H1 (cell line): Measurements from ENCODE around the gene NOB1. TPM values are rescaled to one million over a fixed set of nuclear protein-coding genes. Genes with fewer than 3 reads are reported as not detected.

Experiments used
- CTCF ChIA-PET: fragments of 300-600 bp; sonication (Branson Sonifier 250); formaldehyde crosslinking; loops from one replicate; lab custom pipeline; 2021; ENCODE audit not compliant: partially characterized antibody; lab: Charles Lee
- POLR2A ChIA-PET: fragments of 300-600 bp; sonication (Branson Sonifier 250); formaldehyde crosslinking; loops from one replicate; lab custom pipeline; 2021; ENCODE audit warnings: inconsistent platforms; ENCODE audit not compliant: partially characterized antibody; lab: Charles Lee
- DNase-seq, 2 experiments: peaks; one replicate each; pipeline versions ENCODE4 v3.0.0 to v3.0.0-alpha.2; 2010 to 2022; ENCODE audit warnings: low spot score in 2 of 2, low read depth in 1 of 2, mixed read lengths in 1 of 2
- FAIRE-seq: peaks from 2 replicates; lab custom pipeline; 2011; peaks lifted over from hg19 to GRCh38; lab: Jason Lieb, UNC
- H2AFZ ChIP-seq: 2 replicates; pipeline ENCODE4 v1.8.1; 2012; ENCODE audit warnings: low read length, inconsistent platforms
- H2AK5ac ChIP-seq: 2 replicates; pipeline ENCODE4 v1.6.1; 2013; ENCODE audit warnings: low read depth, low read length
- H2BK120ac ChIP-seq: replicated peaks from 2 replicates; pipeline ENCODE3; 2013; ENCODE audit warnings: low read depth, low read length, inconsistent platforms
- H2BK12ac ChIP-seq: 2 replicates; pipeline ENCODE4 v1.6.1; 2013; ENCODE audit warnings: low read depth, low read length
- H2BK15ac ChIP-seq: 2 replicates; pipeline ENCODE4 v1.6.1; 2013; ENCODE audit warnings: low read length
- H2BK20ac ChIP-seq: 2 replicates; pipeline ENCODE4 v1.6.1; 2013; ENCODE audit warnings: low read length
- H2BK5ac ChIP-seq: 2 replicates; pipeline ENCODE4 v1.6.1; 2013; ENCODE audit warnings: low read depth, low read length
- H3K14ac ChIP-seq: 2 replicates; pipeline ENCODE4 v1.6.1; 2013; ENCODE audit warnings: inconsistent platforms; ENCODE audit not compliant: insufficient read length
- H3K18ac ChIP-seq: 2 replicates; pipeline ENCODE4 v1.6.1; 2013; ENCODE audit warnings: low read length; ENCODE audit errors: extremely low read depth
- H3K23ac ChIP-seq: 2 replicates; pipeline ENCODE4 v1.6.1; 2013; ENCODE audit warnings: inconsistent platforms; ENCODE audit not compliant: insufficient read length
- H3K23me2 ChIP-seq: 2 replicates; pipeline ENCODE4 v1.6.1; 2013; ENCODE audit warnings: low read depth, low read length
- H3K27ac ChIP-seq: 2 replicates; pipeline ENCODE4 v1.6.1; 2011; ENCODE audit warnings: low read depth, low read length, inconsistent platforms
- H3K27me3 ChIP-seq, 4 experiments: replicated peaks in 1 of 4; 1 replicate in 1 of 4; 2 replicates in 3 of 4; pipeline versions ENCODE4 v1.6.1 to v1.8.1; 2011 to 2013; ENCODE audit warnings: low read length in 3 of 4, mild to moderate bottlenecking in 3 of 4, inconsistent platforms in 2 of 4, mixed read lengths in 2 of 4, moderate library complexity in 1 of 4; ENCODE audit not compliant: control insufficient read depth in 3 of 4, insufficient read depth in 3 of 4; ENCODE audit errors: extremely low read depth in 1 of 4
- H3K36me3 ChIP-seq, 4 experiments: 2 replicates each; pipeline versions ENCODE4 v1.6.1 to v1.8.1; 2011 to 2013; ENCODE audit warnings: mild to moderate bottlenecking in 4 of 4, low read length in 3 of 4, moderate library complexity in 2 of 4, control low read depth in 1 of 4, inconsistent platforms in 1 of 4; ENCODE audit not compliant: insufficient read depth in 4 of 4, control insufficient read depth in 2 of 4
- H3K4ac ChIP-seq: replicated peaks from 2 replicates; pipeline ENCODE3; 2013; ENCODE audit warnings: low read length, low read depth, mixed read lengths, inconsistent platforms; ENCODE audit not compliant: insufficient read length
- H3K4me1 ChIP-seq, 4 experiments: replicated peaks in 1 of 4; 1 replicate in 1 of 4; 2 replicates in 3 of 4; pipeline versions ENCODE4 v1.6.1 to v1.8.1; 2011 to 2013; ENCODE audit warnings: low read length in 3 of 4, inconsistent platforms in 2 of 4, mixed read lengths in 1 of 4; ENCODE audit not compliant: insufficient read depth in 4 of 4, control insufficient read depth in 3 of 4
- H3K4me2 ChIP-seq, 2 experiments: 2 replicates each; pipeline versions ENCODE4 v1.6.1 to v1.8.1; 2011 to 2013; ENCODE audit warnings: low read depth in 2 of 2, low read length in 2 of 2, control low read depth in 1 of 2, inconsistent platforms in 1 of 2, mild to moderate bottlenecking in 1 of 2; ENCODE audit not compliant: insufficient read depth in 1 of 2
- H3K4me3 ChIP-seq, 4 experiments: fragments of 200-600, 300-600 bp in 1 of 4; sonication (generic), shearing (Covaris generic), sonication (Bioruptor Twin) in 1 of 4; 2 replicates each; pipeline versions ENCODE4 v1.5.1 to v1.8.1; 2011 to 2016; ENCODE audit warnings: low read length in 4 of 4, low read depth in 3 of 4, control low read depth in 2 of 4, inconsistent platforms in 2 of 4, mild to moderate bottlenecking in 2 of 4, mixed read lengths in 1 of 4, moderate library complexity in 1 of 4; ENCODE audit not compliant: insufficient read depth in 2 of 4; ENCODE audit errors: extremely low read depth in 1 of 4
- H3K56ac ChIP-seq: replicated peaks from 2 replicates; pipeline ENCODE3; 2013; ENCODE audit warnings: low read depth, mild to moderate bottlenecking, mixed read lengths, low read length, inconsistent platforms; ENCODE audit not compliant: insufficient read length
- H3K79me1 ChIP-seq: 2 replicates; pipeline ENCODE4 v1.6.1; 2013; ENCODE audit warnings: low read depth, low read length, control low read depth
- H3K79me2 ChIP-seq, 2 experiments: 2 replicates each; pipeline versions ENCODE4 v1.6.1 to v1.8.1; 2012 to 2013; ENCODE audit warnings: low read length in 2 of 2, mild to moderate bottlenecking in 2 of 2, inconsistent platforms in 1 of 2; ENCODE audit not compliant: insufficient read depth in 2 of 2, control insufficient read depth in 1 of 2
- H3K9ac ChIP-seq, 4 experiments: replicated peaks in 1 of 4; 1 replicate in 1 of 4; 2 replicates in 3 of 4; pipeline versions ENCODE4 v1.6.1 to v1.8.1; 2011 to 2013; ENCODE audit warnings: low read depth in 3 of 4, low read length in 3 of 4, control low read depth in 2 of 4, mild to moderate bottlenecking in 2 of 4, moderate library complexity in 2 of 4, inconsistent platforms in 1 of 4; ENCODE audit errors: extremely low read depth in 1 of 4
- H3K9me3 ChIP-seq, 2 experiments: 2 replicates each; pipeline versions ENCODE4 v1.6.1 to v1.8.1; 2012 to 2013; ENCODE audit warnings: mild to moderate bottlenecking in 2 of 2, moderate library complexity in 2 of 2, control low read depth in 1 of 2, inconsistent platforms in 1 of 2, low read depth in 1 of 2, low read length in 1 of 2, mixed read lengths in 1 of 2; ENCODE audit not compliant: insufficient read depth in 2 of 2
- H4K20me1 ChIP-seq, 2 experiments: replicated peaks in 1 of 2; 2 replicates each; pipeline versions ENCODE3 to v1.8.1; 2011 to 2013; ENCODE audit warnings: inconsistent platforms in 2 of 2, low read length in 2 of 2, mild to moderate bottlenecking in 1 of 2; ENCODE audit not compliant: insufficient read depth in 2 of 2, control insufficient read depth in 1 of 2
- H4K5ac ChIP-seq: 2 replicates; pipeline ENCODE4 v1.6.1; 2013; ENCODE audit warnings: low read length, low read depth, mixed read lengths, inconsistent platforms; ENCODE audit not compliant: insufficient read length
- H4K8ac ChIP-seq: 2 replicates; pipeline ENCODE4 v1.8.0; 2013; ENCODE audit warnings: mild to moderate bottlenecking, moderate library complexity, low read length, inconsistent platforms; ENCODE audit not compliant: insufficient read depth; ENCODE audit errors: extremely low read depth
- H4K91ac ChIP-seq: replicated peaks from 2 replicates; pipeline ENCODE3; 2013; ENCODE audit warnings: low read length, mixed read lengths, inconsistent platforms; ENCODE audit not compliant: insufficient read length
- BACH1 ChIP-seq: IDR thresholded peaks from 2 replicates; pipeline ENCODE4 v1.6.1; 2012; ENCODE audit warnings: low read length, improper control_type of control experiment
- CBX8 ChIP-seq: fragments of 300-800, 300-1000 bp; sonication (generic); IDR thresholded peaks from 2 replicates; pipeline ENCODE4 v1.7.1; 2016; ENCODE audit warnings: low read depth, low read length, borderline replicate concordance
- EGR1 ChIP-seq: IDR thresholded peaks from 2 replicates; pipeline ENCODE4 v1.6.1; 2011; ENCODE audit warnings: low read depth, low read length, borderline replicate concordance
- GTF2F1 ChIP-seq: IDR thresholded peaks from 2 replicates; pipeline ENCODE4 v1.6.1; 2012; ENCODE audit warnings: low read depth, low read length, improper control_type of control experiment, borderline replicate concordance
- JUN ChIP-seq: IDR thresholded peaks from 2 replicates; pipeline ENCODE4 v1.6.1; 2011; ENCODE audit warnings: low read depth, mild to moderate bottlenecking, improper control_type of control experiment, low read length
- KDM4A ChIP-seq: IDR thresholded peaks from one replicate; pipeline ENCODE4 v1.7.1; 2012; ENCODE audit warnings: low read depth, mild to moderate bottlenecking, moderate library complexity, low read length, inconsistent platforms; ENCODE audit not compliant: severe bottlenecking
- KDM5A ChIP-seq: fragments of 200-600 bp; IDR thresholded peaks from 2 replicates; pipeline ENCODE4 v1.7.1; 2012; ENCODE audit warnings: mild to moderate bottlenecking, low read length, inconsistent platforms, mixed read lengths
- MAFK ChIP-seq: IDR thresholded peaks from 2 replicates; pipeline ENCODE4 v1.6.1; 2012; ENCODE audit warnings: low read depth, mild to moderate bottlenecking, improper control_type of control experiment, low read length
- POLR2AphosphoS5 ChIP-seq: IDR thresholded peaks from 2 replicates; pipeline ENCODE4 v1.6.1; 2011; ENCODE audit warnings: low read depth, low read length
- RFX5 ChIP-seq: IDR thresholded peaks from 2 replicates; pipeline ENCODE4 v1.6.1; 2011; ENCODE audit warnings: low read depth, low read length, improper control_type of control experiment, borderline replicate concordance
- SRF ChIP-seq: IDR thresholded peaks from 2 replicates; pipeline ENCODE4 v1.6.1; 2011; ENCODE audit warnings: mild to moderate bottlenecking, low read depth, low read length, moderate library complexity
- TAF7 ChIP-seq: optimal IDR thresholded peaks from 2 replicates; pipeline ENCODE3; 2011; ENCODE audit warnings: low read depth, mild to moderate bottlenecking, inconsistent platforms, low read length, moderate library complexity, borderline replicate concordance
- TCF12 ChIP-seq: IDR thresholded peaks from 2 replicates; pipeline ENCODE4 v1.6.1; 2011; ENCODE audit warnings: low read depth, mild to moderate bottlenecking, low read length
- TEAD4 ChIP-seq: IDR thresholded peaks from 2 replicates; pipeline ENCODE4 v1.6.1; 2012; ENCODE audit warnings: low read depth, low read length, inconsistent platforms, mixed read lengths
- WGBS, 2 experiments: shearing (Covaris generic) in 1 of 2; methylation state at CpG; one replicate each; pipeline versions ENCODE4 v1.1.6 to v1.1.7; 2013 to 2015; ENCODE audit warnings: low lambda C conversion rate in 2 of 2, mixed read lengths in 2 of 2, inconsistent platforms in 1 of 2, low coverage in 1 of 2, missing lambda C conversion rate in 1 of 2; ENCODE audit not compliant: insufficient replicate concordance in 2 of 2, insufficient coverage in 1 of 2, insufficient read length in 1 of 2; ENCODE audit errors: extremely low coverage in 1 of 2, missing lambda C conversion rate in 1 of 2; 5-methylcytosine and 5-hydroxymethylcytosine counted together
- polyA plus RNA-seq, 7 experiments: library from polyadenylated mRNA; depleted of rRNA in 3 of 7; stranded (reverse) in 5 of 7; unstranded in 2 of 7; fragments of >200 nt in 5 of 7; fragments of 200-250 nt in 2 of 7; gene quantifications; 1 replicate in 5 of 7; 2 replicates in 1 of 7; 4 replicates in 1 of 7; pipeline versions ENCODE4 v1.2.1 to v1.2.3, GENCODE V29; 2011 to 2013; ENCODE audit warnings: missing spikeins in 2 of 7, mixed read lengths in 2 of 7
- total RNA-seq: library from RNA; stranded (reverse); fragmentation: NEBNext Ultra II Directional; extraction: Animal tissue kit (Norgen Biotek cat#: 25700); gene quantifications from 2 replicates; pipeline ENCODE4 v1.2.1, GENCODE V29; 2021

NOB1 gene
- total and polyA plus RNA-seq, 2 of the 8 experiments (the other 6 are each of a cell fraction or from before 2014, with no cell fraction given): 88.2 to 108 TPM

DNA sequence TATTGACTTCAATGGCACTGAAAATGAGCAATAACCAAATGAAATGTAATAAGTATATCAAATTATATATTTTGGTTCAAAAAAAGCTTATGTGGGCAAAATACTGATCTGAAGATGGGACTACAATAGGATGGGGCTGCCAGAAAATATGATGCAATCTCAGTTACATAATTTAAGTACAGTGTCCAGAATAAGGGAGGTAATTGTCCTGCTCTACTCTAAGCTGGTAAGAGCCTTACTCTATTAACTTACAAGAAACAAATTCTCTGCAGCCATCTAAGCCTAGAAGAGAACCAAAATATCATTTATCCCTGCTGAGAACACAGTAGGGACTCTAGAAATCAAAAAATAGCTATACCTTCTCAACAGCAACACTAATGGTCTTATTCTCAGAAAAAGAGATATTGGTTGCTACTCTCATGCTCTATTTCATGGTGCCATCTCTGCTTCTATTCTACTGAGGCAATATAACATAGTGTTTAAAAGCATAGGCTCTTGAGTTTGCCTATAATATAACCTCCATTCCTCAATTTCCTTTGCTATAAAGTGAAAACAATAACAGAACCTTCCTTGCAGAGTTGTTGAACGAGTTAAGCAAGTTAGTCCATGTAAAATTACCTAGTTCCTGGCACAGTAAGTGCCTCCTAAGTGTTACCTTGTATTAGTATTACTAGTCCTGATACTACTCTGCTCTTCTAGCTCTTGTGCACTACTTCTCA lies 48.3 kb downstream of the NOB1 start:
- Histone ChIP-seq H3K56ac (no peak overlapping the region), H3K79me1 (no peaks in the 10 kb centered on the region), H3K4me1 (no peaks in the 10 kb centered on the region), H3K4ac (no peak overlapping the region), H2BK20ac (no peak overlapping the region), H2BK15ac (no peak overlapping the region), H3K9me3 (no peaks in the 10 kb centered on the region), H3K4me2 (no peak overlapping the region), H3K4me3 (no peak overlapping the region), H3K23me2 (no peaks in the 10 kb centered on the region; the same call in 1 of the 2 replicates), H4K20me1 (no peaks in the 10 kb centered on the region), H4K8ac (no peak overlapping the region), H3K18ac (no peak overlapping the region), H3K36me3 (peaks cover 0 to 3% (median under 1%) of the 10 kb centered on the region in 4 experiments; a peak in 2 of 8 replicates), H4K91ac (no peak overlapping the region), H4K5ac (no peak overlapping the region), H3K14ac (no peak overlapping the region), H2BK12ac (no peak overlapping the region), H3K23ac (no peak overlapping the region), H2AK5ac (no peak overlapping the region), H3K27ac (no peak overlapping the region), H3K79me2 (no peaks in the 10 kb centered on the region), H2BK120ac (no peak overlapping the region), H2AFZ (no peak overlapping the region), H2BK5ac (no peak overlapping the region), H3K9ac (no peak overlapping the region), H3K27me3 (no peaks in the 10 kb centered on the region)
- FAIRE-seq (no peak), DNase-seq (no peak)
- CTCF ChIA-PET: interaction anchor here (0.6 to 7.5 kb wide), 6 partner anchors 17 to 877 kb away, joined by 3 to 88 read pairs (median 4); partner anchors contain the start of genes NOB1 and NQO1
- 88% methylated on average over 1 of the region's 1 CpG; no CpG with 5 or more reads in 1 of the 2 experiments for WGBS, 2 experiments
- TF ChIP-seq TAF7 (no peak), KDM5A (no peak), EGR1 (no peak), GTF2F1 (no peak), JUN (no peak), POLR2AphosphoS5 (no peak), TCF12 (no peak), RFX5 (no peak), TEAD4 (no peak), MAFK (no peak), CBX8 (no peak), BACH1 (no peak), SRF (no peak), KDM4A (no peak)
- POLR2A ChIA-PET: no interaction called here
